K562 (cell line): ENCODE results near the gene CENPT. TPM values are rescaled to one million over a fixed set of nuclear protein-coding genes. Genes with fewer than 3 reads are reported as not detected.

Experiments
- BCLAF1 ChIP-seq, 2 experiments: fragments of 450-650 bp in 1 of 2; IDR thresholded peaks; 2 replicates each; pipeline ENCODE4 v1.6.1; 2011 to 2017; ENCODE audit warnings: low read depth in 2 of 2, antibody characterized with exemption in 1 of 2, borderline replicate concordance in 1 of 2, low read length in 1 of 2, mild to moderate bottlenecking in 1 of 2, mixed read lengths in 1 of 2; ENCODE audit not compliant: control insufficient read depth in 1 of 2
- BDP1 ChIP-seq: IDR thresholded peaks from 3 replicates; pipeline ENCODE4 v1.6.1; 2011; ENCODE audit not compliant: insufficient read length, insufficient read depth
- CREM ChIP-seq: IDR thresholded peaks from 2 replicates; pipeline ENCODE4 v1.6.1; 2014; ENCODE audit warnings: antibody characterized with exemption, low read depth
- DPF2 ChIP-seq: fragments of 450-650 bp; IDR thresholded peaks from 2 replicates; pipeline ENCODE4 v1.6.1; 2016
- FOXP4 ChIP-seq: sonication (generic); formaldehyde crosslinking; IDR thresholded peaks from 2 replicates; pipeline ENCODE4 v1.8.0; 2022; ENCODE audit warnings: mild to moderate bottlenecking, missing genetic modification reagents, borderline replicate concordance
- FUS ChIP-seq: fragments of 200-400 bp; formaldehyde crosslinking; optimal IDR thresholded peaks from 2 replicates; pipeline ENCODE3; 2017; ENCODE audit warnings: low read depth, low read length
- HMG20A ChIP-seq: fragments of 450-650 bp; formaldehyde crosslinking; conservative IDR thresholded peaks from 2 replicates; pipeline ENCODE4 v1.4.0; 2020; ENCODE audit warnings: mild to moderate bottlenecking, mixed read lengths
- HOXB6 ChIP-seq: fragments of 250-450 bp; sonication (Bioruptor Pico); IDR thresholded peaks from 2 replicates; pipeline ENCODE4 v1.5.1; 2022; ENCODE audit warnings: mild to moderate bottlenecking, borderline replicate concordance
- JUND ChIP-seq, 2 experiments: IDR thresholded peaks; 2 replicates in 1 of 2; 3 replicates in 1 of 2; pipeline ENCODE4 v1.6.1; 2011; ENCODE audit warnings: borderline replicate concordance in 2 of 2, low read depth in 2 of 2, low read length in 2 of 2, improper control_type of control experiment in 1 of 2, missing biosample characterization in 1 of 2, missing genetic modification characterization in 1 of 2, missing genetic modification reagents in 1 of 2
- KLF13 ChIP-seq: fragments of 450-650 bp; IDR thresholded peaks from 2 replicates; pipeline ENCODE4 v1.6.1; 2016; ENCODE audit warnings: missing genetic modification characterization, low read depth, mild to moderate bottlenecking, missing compliant biosample characterization, moderate library complexity, borderline replicate concordance
- LEF1 ChIP-seq: fragments of 450-650 bp; IDR thresholded peaks from 2 replicates; pipeline ENCODE4 v1.6.1; 2016; ENCODE audit warnings: mild to moderate bottlenecking
- POLR2AphosphoS5 ChIP-seq: IDR thresholded peaks from 2 replicates; pipeline ENCODE4 v1.6.1; 2011; ENCODE audit warnings: mild to moderate bottlenecking, low read depth, low read length, moderate library complexity; ENCODE audit not compliant: control insufficient read depth, insufficient read depth
- RAD21 ChIP-seq, 2 experiments: fragments of 250-450 bp in 1 of 2; fragments of 450-650 bp in 1 of 2; sonication (Bioruptor Pico) in 1 of 2; formaldehyde crosslinking in 1 of 2; IDR thresholded peaks in 1 of 2; conservative IDR thresholded peaks in 1 of 2; 2 replicates each; pipeline versions ENCODE4 v1.4.0 to v1.8.0; 2020 to 2022; ENCODE audit warnings: mild to moderate bottlenecking in 2 of 2, moderate library complexity in 1 of 2
- SMARCC2 ChIP-seq: fragments of 450-650 bp; IDR thresholded peaks from 2 replicates; pipeline ENCODE4 v1.6.1; 2017; ENCODE audit warnings: antibody characterized with exemption, moderate library complexity, mild to moderate bottlenecking, low read depth
- SMARCE1 ChIP-seq: fragments of 450-650 bp; IDR thresholded peaks from 2 replicates; pipeline ENCODE4 v1.7.1; 2016; ENCODE audit warnings: mild to moderate bottlenecking
- TRIM25 ChIP-seq: fragments of 450-650 bp; IDR thresholded peaks from 2 replicates; pipeline ENCODE4 v1.7.0; 2016; ENCODE audit warnings: borderline replicate concordance
- ZFX ChIP-seq: sonication (generic); formaldehyde crosslinking; IDR thresholded peaks from 2 replicates; pipeline ENCODE4 v1.8.0; 2022; ENCODE audit warnings: mild to moderate bottlenecking, missing genetic modification reagents, moderate library complexity
- ZNF212 ChIP-seq: fragments of 450-650 bp; formaldehyde crosslinking; IDR thresholded peaks from 2 replicates; pipeline ENCODE4 v1.4.0; 2020; ENCODE audit warnings: mild to moderate bottlenecking
- ZNF24 ChIP-seq: fragments of 450-650 bp; IDR thresholded peaks from 2 replicates; pipeline ENCODE4 v1.6.1; 2016
- ZNF707 ChIP-seq: fragments of 250-450 bp; sonication (Bioruptor Pico); conservative IDR thresholded peaks from 2 replicates; pipeline ENCODE4 v1.8.0; 2022; ENCODE audit warnings: inconsistent platforms, mild to moderate bottlenecking, moderate library complexity
- ZNF717 ChIP-seq: fragments of 250-450 bp; sonication (Bioruptor Pico); IDR thresholded peaks from 2 replicates; pipeline ENCODE4 v1.5.0; 2021
- polyA plus RNA-seq, 8 experiments: library from polyadenylated mRNA; depleted of rRNA in 4 of 8; stranded (reverse) in 5 of 8; unstranded in 3 of 8; fragments of >200 nt; fragmentation: Nextera tagmentation in 2 of 8; fragmentation: Illumina TruSeq in 1 of 8; extraction: Ambion mirVana in 2 of 8; extraction: Trizol in 1 of 8; gene quantifications; 2 replicates each; pipeline versions ENCODE4 v1.2.1 to v1.2.3, GENCODE V29; 2011 to 2014; ENCODE audit warnings: inconsistent platforms in 1 of 8, missing spikeins in 1 of 8
- total RNA-seq, 7 experiments: library from RNA; depleted of rRNA in 6 of 7; stranded (reverse); fragments of >200 nt in 6 of 7; fragmentation: Illumina TruSeq in 2 of 7; extraction: Trizol in 2 of 7; gene quantifications; 2 replicates each; pipeline versions ENCODE4 v1.2.1 to v1.2.3, GENCODE V29; 2011 to 2021; ENCODE audit warnings: low replicate concordance in 1 of 7

Gene CENPT
- total and polyA plus RNA-seq, 9 of the 15 experiments (the other 6 are each of a cell fraction or from before 2014, with no cell fraction given), result 3.6 to 94.2 (median 44.1) TPM

GRCh38 chr16:67847064-67847861 is at the start of gene CENPT (continued):
- TF ChIP-seq ZNF717 (CRISPR knock-in tag) (no peak), TRIM25 (no peak), JUND (IDR thresholded peaks at IDR 0.05; ENCODE audit: borderline replicate concordance, low read depth, low read length) (peak; percentile 76), JUND (tag; IDR thresholded peaks at IDR 0.05; ENCODE audit: borderline replicate concordance, low read depth, low read length) (no peak; the same call in 2 of the 3 replicates), LEF1 (no peak), SMARCE1 (0 out of 2 replicates have a peak, but pooled peaks have one; percentile 25), ZNF707 (no peak), ZNF212 (CRISPR knock-in tag) (no peak), CREM (0 out of 2 replicates have a peak, but pooled peaks have one; percentile 35), RAD21 (CRISPR knock-in tag; conservative IDR thresholded peaks at IDR 0.05 in 1 of 2, IDR thresholded peaks at IDR 0.05 in 1 of 2) (no peak), ZNF24 (no peak), POLR2AphosphoS5 (no peak), BCLAF1 (IDR thresholded peaks at IDR 0.05; ENCODE audit: borderline replicate concordance in 1 of 2, control insufficient read depth in 1 of 2, low read depth in 2 of 2, low read length in 1 of 2) (no peak), FOXP4 (CRISPR knock-in tag) (peak; percentile 91), FUS (peak; percentile 16), SMARCC2 (no peak), ZFX (CRISPR knock-in tag) (peak; percentile 86), DPF2 (peak; percentile 58; the same call in 1 of the 2 replicates), HMG20A (CRISPR knock-in tag) (no peak), KLF13 (tag) (peak; percentile 70; the same call in 1 of the 2 replicates), HOXB6 (no peak), BDP1 (no peak)
